ENCODE data around the gene MDFIC2.

MDFIC2 gene

GRCh38 chr3:70256566-70256965, 55.9 kb downstream of the MDFIC2 start:
- TF ChIP-seq RAD21 (IDR thresholded peaks at IDR 0.05; ENCODE audit: low read depth) (no peak), MAX (IDR thresholded peaks at IDR 0.05) (no peak), TCF12 (IDR thresholded peaks at IDR 0.05; ENCODE audit: low read depth) (no peak), CREB1 (IDR thresholded peaks at IDR 0.05; ENCODE audit: low read depth) (no peak), NFIC (IDR thresholded peaks at IDR 0.05) (no peak), TAF1 (IDR thresholded peaks at IDR 0.05; ENCODE audit: low read depth) (no peak), EP300 (IDR thresholded peaks at IDR 0.05; ENCODE audit: borderline replicate concordance) (no peak), REST (IDR thresholded peaks at IDR 0.05; ENCODE audit: low read depth) (no peak), TEAD4 (IDR thresholded peaks at IDR 0.05) (no peak), EGR1 (IDR thresholded peaks at IDR 0.05) (no peak), FOXM1 (IDR thresholded peaks at IDR 0.05; ENCODE audit: borderline replicate concordance, low read depth) (no peak), CEBPB (IDR thresholded peaks at IDR 0.05) (no peak), USF1 (IDR thresholded peaks at IDR 0.05) (no peak), ZBTB7A (IDR thresholded peaks at IDR 0.05; ENCODE audit: low read depth) (no peak), YY1 (IDR thresholded peaks at IDR 0.05; ENCODE audit: low read depth) (no peak)

- TF ChIP-seq RAD21 (IDR thresholded peaks at IDR 0.05; ENCODE audit: low read depth), result no peak
- no peak for TF ChIP-seq TAF1 (IDR thresholded peaks at IDR 0.05; ENCODE audit: low read depth)
- TF ChIP-seq YY1 (IDR thresholded peaks at IDR 0.05; ENCODE audit: low read depth), result no peak
- no peak for TF ChIP-seq MAX (IDR thresholded peaks at IDR 0.05)
- TF ChIP-seq USF1 (IDR thresholded peaks at IDR 0.05), result no peak
- TF ChIP-seq NFIC (IDR thresholded peaks at IDR 0.05), result no peak
- no peak for TF ChIP-seq TCF12 (IDR thresholded peaks at IDR 0.05; ENCODE audit: low read depth)
- no peak for TF ChIP-seq TEAD4 (IDR thresholded peaks at IDR 0.05)
- no peak for TF ChIP-seq CREB1 (IDR thresholded peaks at IDR 0.05; ENCODE audit: low read depth)
- TF ChIP-seq EP300 (IDR thresholded peaks at IDR 0.05; ENCODE audit: borderline replicate concordance), result no peak
- TF ChIP-seq EGR1 (IDR thresholded peaks at IDR 0.05), result no peak
- TF ChIP-seq FOXM1 (IDR thresholded peaks at IDR 0.05; ENCODE audit: borderline replicate concordance, low read depth), result no peak
- no peak for TF ChIP-seq ZBTB7A (IDR thresholded peaks at IDR 0.05; ENCODE audit: low read depth)
- TF ChIP-seq REST (IDR thresholded peaks at IDR 0.05; ENCODE audit: low read depth), result no peak
- TF ChIP-seq CEBPB (IDR thresholded peaks at IDR 0.05), result no peak
Measured at GRCh38 chr3:70250492-70250891, 61.9 kb downstream of the MDFIC2 start.

GRCh38 chr3:70249509-70250160, 62.8 kb downstream of the MDFIC2 start:
- TF ChIP-seq RAD21 (IDR thresholded peaks at IDR 0.05; ENCODE audit: low read depth) (no peak), NFIC (IDR thresholded peaks at IDR 0.05) (no peak), EP300 (IDR thresholded peaks at IDR 0.05; ENCODE audit: borderline replicate concordance) (no peak), YY1 (IDR thresholded peaks at IDR 0.05; ENCODE audit: low read depth) (no peak), REST (IDR thresholded peaks at IDR 0.05; ENCODE audit: low read depth) (no peak), TCF12 (IDR thresholded peaks at IDR 0.05; ENCODE audit: low read depth) (no peak), TEAD4 (IDR thresholded peaks at IDR 0.05) (no peak)

- no peak for TF ChIP-seq CREB1 (IDR thresholded peaks at IDR 0.05; ENCODE audit: low read depth)
- no peak for TF ChIP-seq USF1 (IDR thresholded peaks at IDR 0.05)
- TF ChIP-seq EP300 (IDR thresholded peaks at IDR 0.05; ENCODE audit: borderline replicate concordance), result no peak
- no peak for TF ChIP-seq TCF12 (IDR thresholded peaks at IDR 0.05; ENCODE audit: low read depth)
- no peak for TF ChIP-seq TAF1 (IDR thresholded peaks at IDR 0.05; ENCODE audit: low read depth)
- no peak for TF ChIP-seq MAX (IDR thresholded peaks at IDR 0.05)
- no peak for TF ChIP-seq REST (IDR thresholded peaks at IDR 0.05; ENCODE audit: low read depth)
- TF ChIP-seq ZBTB7A (IDR thresholded peaks at IDR 0.05; ENCODE audit: low read depth), result no peak
- no peak for TF ChIP-seq RAD21 (IDR thresholded peaks at IDR 0.05; ENCODE audit: low read depth)
- no peak for TF ChIP-seq YY1 (IDR thresholded peaks at IDR 0.05; ENCODE audit: low read depth)
- no peak for TF ChIP-seq NFIC (IDR thresholded peaks at IDR 0.05)
- TF ChIP-seq FOXM1 (IDR thresholded peaks at IDR 0.05; ENCODE audit: borderline replicate concordance, low read depth), result no peak
- no peak for TF ChIP-seq TEAD4 (IDR thresholded peaks at IDR 0.05)
Measured at GRCh38 chr3:70248856-70249255, 63.6 kb downstream of the MDFIC2 start.
